ENCODE data around the gene GKN1. TPM values are rescaled to one million over a fixed set of nuclear protein-coding genes. Genes with fewer than 3 reads are reported as not detected.

The GKN1 gene
- total and polyA plus RNA-seq, 2 of the 8 experiments (the other 6 are each of a cell fraction or from before 2014, with no cell fraction given) = not detected

DNA sequence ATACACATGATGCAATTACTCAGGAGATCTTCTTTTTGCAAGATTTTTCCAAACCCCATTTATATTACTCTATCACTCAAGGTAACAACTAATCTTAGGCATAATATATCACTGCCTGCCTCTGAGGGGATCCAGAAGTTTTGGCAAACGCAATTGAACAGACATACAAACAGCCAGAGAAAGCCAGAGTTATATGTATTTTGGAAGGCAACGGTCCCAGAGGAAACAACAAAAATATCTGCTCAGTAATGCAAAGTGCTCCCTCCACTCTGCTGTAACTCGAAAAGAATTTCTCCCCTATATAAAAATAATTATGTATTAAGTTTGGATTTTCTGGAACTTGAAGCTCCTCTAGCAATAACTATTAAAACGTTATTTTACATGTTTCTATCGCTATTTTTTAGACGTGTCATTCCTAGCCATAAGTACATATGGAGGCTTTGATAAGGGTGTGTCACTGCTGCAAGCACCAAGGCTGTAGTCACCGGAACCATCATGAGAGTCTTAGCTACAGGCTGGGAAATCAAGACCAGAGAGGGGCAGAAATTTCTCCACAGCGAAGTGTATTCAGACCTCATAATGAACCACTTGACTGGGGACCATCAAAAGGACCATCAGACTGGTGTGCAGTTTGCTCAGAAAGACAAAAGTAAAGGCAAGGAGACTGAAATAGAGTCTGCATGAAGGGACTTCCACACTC is 3.7 kb upstream of the GKN1 start:
- CTCF ChIA-PET (ENCODE audit: partially characterized antibody) = no interaction called here
- FAIRE-seq = no peak

More for the DNA sequence above, 3.7 kb upstream of the GKN1 start:
- Histone ChIP-seq H3K4ac (replicated peaks; ENCODE audit: insufficient read length, low read depth, low read length) (no peak overlapping the region), H3K9ac (replicated peaks in 1 of 4; ENCODE audit: extremely low read depth in 1 of 4, low read depth in 3 of 4, low read length in 3 of 4) (no peak overlapping the region), H4K91ac (replicated peaks; ENCODE audit: insufficient read length, low read length) (no peak overlapping the region), H3K4me2 (ENCODE audit: insufficient read depth in 1 of 2, low read depth in 2 of 2, low read length in 2 of 2) (no peak overlapping the region), H4K5ac (ENCODE audit: insufficient read length, low read depth, low read length) (no peak overlapping the region), H3K18ac (ENCODE audit: extremely low read depth, low read length) (no peak overlapping the region), H2BK120ac (replicated peaks; ENCODE audit: low read depth, low read length) (no peak overlapping the region), H3K27ac (ENCODE audit: low read depth, low read length) (no peak overlapping the region), H2BK20ac (ENCODE audit: low read length) (no peak overlapping the region), H3K27me3 (replicated peaks in 1 of 4; ENCODE audit: control insufficient read depth in 3 of 4, extremely low read depth in 1 of 4, insufficient read depth in 3 of 4, low read length in 3 of 4) (no peaks in the 10 kb centered on the region), H3K79me1 (ENCODE audit: low read depth, low read length) (no peaks in the 10 kb centered on the region), H2AK5ac (ENCODE audit: low read depth, low read length) (no peak overlapping the region), H3K9me3 (ENCODE audit: insufficient read depth in 2 of 2, low read depth in 1 of 2, low read length in 1 of 2) (no peaks in the 10 kb centered on the region), H4K8ac (ENCODE audit: extremely low read depth, insufficient read depth, low read length) (no peak overlapping the region), H3K36me3 (ENCODE audit: control insufficient read depth in 2 of 4, insufficient read depth in 4 of 4, low read length in 3 of 4) (no peaks in the 10 kb centered on the region), H2BK12ac (ENCODE audit: low read depth, low read length) (no peak overlapping the region), H3K23ac (ENCODE audit: insufficient read length) (no peak overlapping the region), H2BK5ac (ENCODE audit: low read depth, low read length) (no peak overlapping the region), H3K4me3 (ENCODE audit: extremely low read depth in 1 of 4, insufficient read depth in 2 of 4, low read depth in 3 of 4, low read length in 4 of 4) (no peak overlapping the region), H2BK15ac (ENCODE audit: low read length) (no peak overlapping the region), H3K23me2 (ENCODE audit: low read depth, low read length) (no peaks in the 10 kb centered on the region), H2AFZ (ENCODE audit: low read length) (no peak overlapping the region), H3K79me2 (ENCODE audit: control insufficient read depth in 1 of 2, insufficient read depth in 2 of 2, low read length in 2 of 2) (no peaks in the 10 kb centered on the region), H3K4me1 (replicated peaks in 1 of 4; ENCODE audit: control insufficient read depth in 3 of 4, insufficient read depth in 4 of 4, low read length in 3 of 4) (no peaks in the 10 kb centered on the region), H3K56ac (replicated peaks; ENCODE audit: insufficient read length, low read depth, low read length) (no peak overlapping the region), H3K14ac (ENCODE audit: insufficient read length) (no peak overlapping the region), H4K20me1 (replicated peaks in 1 of 2; ENCODE audit: control insufficient read depth in 1 of 2, insufficient read depth in 2 of 2, low read length in 2 of 2) (no peaks in the 10 kb centered on the region)
- WGBS, 2 experiments (ENCODE audit: extremely low coverage in 1 of 2, insufficient coverage in 1 of 2, insufficient read length in 1 of 2, insufficient replicate concordance in 2 of 2, low coverage in 1 of 2, low lambda C conversion rate in 2 of 2, missing lambda C conversion rate in 1 of 2) = 84% methylated on average over 8 of the region's 8 CpGs; no CpG with 5 or more reads in 1 of the 2 experiments
- POLR2A ChIA-PET (ENCODE audit: partially characterized antibody) = no interaction called here
- TF ChIP-seq BCL11A (IDR thresholded peaks at IDR 0.05; ENCODE audit: low read depth in 2 of 2, low read length in 2 of 2) = no peak
- no peak for TF ChIP-seq EZH2 (IDR thresholded peaks at IDR 0.05; ENCODE audit: low read depth, low read length, severe bottlenecking)
- TF ChIP-seq SRF (IDR thresholded peaks at IDR 0.05; ENCODE audit: low read depth, low read length) = no peak
- no peak for TF ChIP-seq CREB1 (IDR thresholded peaks at IDR 0.05)
- no peak for DNase-seq (ENCODE audit: low read depth in 1 of 2, low spot score in 2 of 2)
